Measurements from ENCODE around the gene FBXL12.

DNA sequence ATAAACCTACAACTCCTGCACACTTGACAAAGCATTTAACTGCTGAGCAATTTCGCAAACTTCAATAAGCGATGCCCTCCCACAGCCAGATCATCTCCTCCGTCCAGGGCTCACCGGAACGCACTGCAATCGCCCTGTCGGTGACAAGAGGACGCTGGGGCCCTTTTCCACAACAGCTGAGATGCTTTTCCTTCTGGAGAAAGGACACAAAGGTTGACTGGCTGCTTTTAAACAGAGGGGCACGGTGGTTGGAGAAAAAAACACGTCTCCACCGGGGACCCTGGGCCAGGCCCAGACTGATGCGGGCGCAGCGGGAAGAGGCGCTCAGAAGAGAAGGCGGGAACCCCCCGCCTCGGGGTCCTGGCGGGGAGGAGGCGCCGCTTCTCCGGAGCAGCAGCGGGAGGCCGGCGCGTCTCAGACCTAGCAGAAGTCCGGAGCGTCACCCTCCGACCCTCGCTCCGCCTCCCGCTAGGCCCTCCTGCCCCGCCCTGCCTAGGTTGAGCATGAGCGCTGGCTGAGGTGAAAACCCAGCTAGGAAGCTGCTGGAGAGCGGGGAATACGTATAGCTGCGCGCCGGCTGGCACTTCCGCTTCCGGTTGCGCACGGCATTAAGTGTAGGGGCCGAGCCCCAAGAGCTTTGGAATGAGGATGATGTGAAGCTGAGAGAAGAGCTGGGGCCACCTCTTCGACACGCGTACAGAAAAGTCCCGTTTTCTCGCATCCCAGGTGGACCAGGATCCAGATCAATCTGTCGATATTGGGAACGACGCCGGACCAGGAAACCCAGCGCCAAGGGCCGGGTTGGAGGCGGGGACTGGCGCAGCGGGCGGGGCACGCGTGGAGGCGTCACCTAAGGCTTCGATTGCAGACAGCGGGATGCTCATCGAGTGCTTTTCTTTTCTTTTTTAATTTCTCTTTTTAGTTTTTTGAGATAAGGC is 50.4 kb downstream of the FBXL12 start, which contains the start of gene ZNF846:
- no peak for TF ChIP-seq POLR2A (IDR thresholded peaks at IDR 0.05)
- TF ChIP-seq, protein P1, sequence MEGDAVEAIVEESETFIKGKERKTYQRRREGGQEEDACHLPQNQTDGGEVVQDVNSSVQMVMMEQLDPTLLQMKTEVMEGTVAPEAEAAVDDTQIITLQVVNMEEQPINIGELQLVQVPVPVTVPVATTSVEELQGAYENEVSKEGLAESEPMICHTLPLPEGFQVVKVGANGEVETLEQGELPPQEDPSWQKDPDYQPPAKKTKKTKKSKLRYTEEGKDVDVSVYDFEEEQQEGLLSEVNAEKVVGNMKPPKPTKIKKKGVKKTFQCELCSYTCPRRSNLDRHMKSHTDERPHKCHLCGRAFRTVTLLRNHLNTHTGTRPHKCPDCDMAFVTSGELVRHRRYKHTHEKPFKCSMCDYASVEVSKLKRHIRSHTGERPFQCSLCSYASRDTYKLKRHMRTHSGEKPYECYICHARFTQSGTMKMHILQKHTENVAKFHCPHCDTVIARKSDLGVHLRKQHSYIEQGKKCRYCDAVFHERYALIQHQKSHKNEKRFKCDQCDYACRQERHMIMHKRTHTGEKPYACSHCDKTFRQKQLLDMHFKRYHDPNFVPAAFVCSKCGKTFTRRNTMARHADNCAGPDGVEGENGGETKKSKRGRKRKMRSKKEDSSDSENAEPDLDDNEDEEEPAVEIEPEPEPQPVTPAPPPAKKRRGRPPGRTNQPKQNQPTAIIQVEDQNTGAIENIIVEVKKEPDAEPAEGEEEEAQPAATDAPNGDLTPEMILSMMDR (IDR thresholded peaks at IDR 0.05), result no peak
